ENCODE data around the gene CD53. TPM values are rescaled to one million over a fixed set of nuclear protein-coding genes. Genes with fewer than 3 reads are reported as not detected.

Gene CD53
- total and polyA plus RNA-seq, 9 of the 15 experiments (the other 6 are each of a cell fraction or from before 2014, with no cell fraction given): 63.5 to 220 (median 131) TPM

GRCh38 chr1:110857964-110858948 is 14.7 kb upstream of the CD53 start (continued):
- TF ChIP-seq DMBX1 (CRISPR knock-in tag; IDR thresholded peaks at IDR 0.05; ENCODE audit: borderline replicate concordance) (no peak), FOS (IDR thresholded peaks at IDR 0.05; ENCODE audit: extremely low read depth, insufficient read length) (no peak), SRF (CRISPR knock-in tag; IDR thresholded peaks at IDR 0.05) (peak in 1 of 2 experiments; percentile 90; a peak in 2 of 4 replicates), KDM1A (IDR thresholded peaks at IDR 0.05) (peak; percentile 13 to 26; a peak in 1 of 4 replicates), FOSL1 (tag; conservative IDR thresholded peaks at IDR 0.05) (peak; percentile 78), EGR1 (conservative IDR thresholded peaks at IDR 0.05) (peak; percentile 77), REST (IDR thresholded peaks at IDR 0.05; ENCODE audit: borderline replicate concordance) (peak; percentile 27; the same call in 1 of the 2 replicates), REST (CRISPR knock-in tag; IDR thresholded peaks at IDR 0.05; ENCODE audit: low read depth) (no peak), CTCF (IDR thresholded peaks at IDR 0.05 in 2 of 3, conservative IDR thresholded peaks at IDR 0.05 in 1 of 3; ENCODE audit: insufficient read depth in 2 of 3, low read depth in 1 of 3, low read length in 3 of 3) (peak in 1 of 3 experiments; percentile 20; a peak in 1 of 6 replicates), ZKSCAN3 (CRISPR knock-in tag; IDR thresholded peaks at IDR 0.05) (no peak), NFE2 (IDR thresholded peaks at IDR 0.05; ENCODE audit: low read depth) (peak; percentile 57; the same call in 1 of the 2 replicates), RBM17 (IDR thresholded peaks at IDR 0.05; ENCODE audit: borderline replicate concordance, low read depth, low read length) (no peak), MCM3 (IDR thresholded peaks at IDR 0.05) (no peak), RFX5 (IDR thresholded peaks at IDR 0.05; ENCODE audit: low read depth, low read length) (no peak), COPS2 (conservative IDR thresholded peaks at IDR 0.05) (no peak), TAF15 (IDR thresholded peaks at IDR 0.05; ENCODE audit: low read depth, low read length) (no peak)

All from K562 (cell line).